Uterus (tissue), 2 donors: ENCODE data around the gene XYLB.
"Not testable (repeated sequence)": the region's sequence is repeated elsewhere in the genome, so short reads cannot be mapped to it uniquely, and the experiment has no call there.

ENCODE experiments used
- POLR2A ChIP-seq, 2 donors: fragments of 450-650 bp; IDR thresholded peaks; one replicate each; pipeline ENCODE4 v1.6.1; 2016; ENCODE audit warnings: antibody characterized with exemption in 2 of 2, mild to moderate bottlenecking in 1 of 2, moderate library complexity in 1 of 2
- TF ChIP-seq, protein P1 (sequence below), 4 experiments: fragments of 200-600 bp in 2 of 4; fragments of 450-650 bp in 2 of 4; sonication (generic) in 2 of 4; IDR thresholded peaks; one replicate each; pipeline ENCODE4 v1.5.1; 2016 to 2019; ENCODE audit warnings: antibody characterized with exemption in 4 of 4, mild to moderate bottlenecking in 2 of 4, moderate library complexity in 1 of 4

DNA sequence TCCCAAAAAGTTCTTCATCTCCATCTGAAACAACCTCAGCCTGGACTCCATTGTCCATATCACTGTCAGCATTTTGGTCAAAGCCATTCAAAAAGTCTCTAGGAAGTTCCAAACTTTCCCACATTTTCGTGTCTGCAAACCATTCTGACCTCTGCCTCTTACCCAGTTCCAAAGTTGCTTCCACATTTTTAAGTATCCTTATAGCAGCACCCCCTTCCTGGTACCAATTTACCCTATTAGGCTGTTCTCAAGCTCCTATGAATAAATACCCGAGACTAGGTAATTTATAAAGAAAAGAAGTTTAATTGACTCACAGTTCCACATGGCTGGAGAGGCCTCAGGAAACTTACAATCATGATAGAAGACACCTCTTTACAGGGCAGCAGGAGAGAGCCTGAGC is 87.1 kb downstream of the XYLB start:
- TF ChIP-seq POLR2A (IDR thresholded peaks at IDR 0.05): not testable (repeated sequence)
- TF ChIP-seq, protein P1, sequence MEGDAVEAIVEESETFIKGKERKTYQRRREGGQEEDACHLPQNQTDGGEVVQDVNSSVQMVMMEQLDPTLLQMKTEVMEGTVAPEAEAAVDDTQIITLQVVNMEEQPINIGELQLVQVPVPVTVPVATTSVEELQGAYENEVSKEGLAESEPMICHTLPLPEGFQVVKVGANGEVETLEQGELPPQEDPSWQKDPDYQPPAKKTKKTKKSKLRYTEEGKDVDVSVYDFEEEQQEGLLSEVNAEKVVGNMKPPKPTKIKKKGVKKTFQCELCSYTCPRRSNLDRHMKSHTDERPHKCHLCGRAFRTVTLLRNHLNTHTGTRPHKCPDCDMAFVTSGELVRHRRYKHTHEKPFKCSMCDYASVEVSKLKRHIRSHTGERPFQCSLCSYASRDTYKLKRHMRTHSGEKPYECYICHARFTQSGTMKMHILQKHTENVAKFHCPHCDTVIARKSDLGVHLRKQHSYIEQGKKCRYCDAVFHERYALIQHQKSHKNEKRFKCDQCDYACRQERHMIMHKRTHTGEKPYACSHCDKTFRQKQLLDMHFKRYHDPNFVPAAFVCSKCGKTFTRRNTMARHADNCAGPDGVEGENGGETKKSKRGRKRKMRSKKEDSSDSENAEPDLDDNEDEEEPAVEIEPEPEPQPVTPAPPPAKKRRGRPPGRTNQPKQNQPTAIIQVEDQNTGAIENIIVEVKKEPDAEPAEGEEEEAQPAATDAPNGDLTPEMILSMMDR (IDR thresholded peaks at IDR 0.05): not testable (repeated sequence)
